ENCODE data around the gene VPS13D. TPM values are rescaled to one million over a fixed set of nuclear protein-coding genes. Genes with fewer than 3 reads are reported as not detected.

The VPS13D gene
- total RNA-seq, 1 experiment from 2014 or later = 29.0 TPM

DNA sequence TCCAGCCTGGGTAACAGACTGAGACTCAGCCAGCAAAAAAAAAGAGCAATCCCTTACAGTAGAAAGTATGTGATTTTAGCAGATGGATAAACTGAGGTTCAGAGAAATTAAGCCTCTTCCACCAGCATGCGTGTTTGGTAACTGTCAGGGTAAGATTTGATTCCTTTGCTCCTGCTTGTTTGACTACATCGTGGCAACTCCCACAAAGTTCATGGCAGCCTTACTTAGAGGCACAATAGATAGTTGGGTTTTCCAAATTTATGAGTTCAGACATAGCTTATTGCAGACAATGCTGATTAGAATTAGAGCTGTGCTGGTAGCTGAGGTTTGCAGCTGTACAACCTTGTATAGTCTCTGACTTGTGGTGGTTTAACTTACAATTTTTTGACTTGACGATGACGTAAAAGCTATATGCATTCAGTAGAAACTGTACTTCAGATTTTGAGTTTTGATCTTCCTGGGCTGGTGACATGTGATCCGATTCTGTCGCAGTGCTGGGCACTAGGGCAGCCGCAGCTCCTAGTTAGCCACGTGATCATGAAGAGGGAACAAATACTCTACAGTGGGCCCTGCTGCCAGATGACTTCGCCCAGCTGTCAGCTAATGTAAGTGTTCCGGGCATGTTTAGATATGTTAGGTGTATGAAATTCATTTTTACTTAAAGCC, 220.4 kb downstream of the VPS13D start (continued):
- TF ChIP-seq TEAD4 (CRISPR knock-in tag; IDR thresholded peaks at IDR 0.05) (no peak), NFATC4 (CRISPR knock-in tag; IDR thresholded peaks at IDR 0.05) (no peak), CREM (CRISPR knock-in tag; IDR thresholded peaks at IDR 0.05) (no peak), GTF2I (CRISPR knock-in tag; conservative IDR thresholded peaks at IDR 0.05) (no peak), ZNF671 (CRISPR knock-in tag; IDR thresholded peaks at IDR 0.05) (no peak)
- TF ChIP-seq, protein P1, sequence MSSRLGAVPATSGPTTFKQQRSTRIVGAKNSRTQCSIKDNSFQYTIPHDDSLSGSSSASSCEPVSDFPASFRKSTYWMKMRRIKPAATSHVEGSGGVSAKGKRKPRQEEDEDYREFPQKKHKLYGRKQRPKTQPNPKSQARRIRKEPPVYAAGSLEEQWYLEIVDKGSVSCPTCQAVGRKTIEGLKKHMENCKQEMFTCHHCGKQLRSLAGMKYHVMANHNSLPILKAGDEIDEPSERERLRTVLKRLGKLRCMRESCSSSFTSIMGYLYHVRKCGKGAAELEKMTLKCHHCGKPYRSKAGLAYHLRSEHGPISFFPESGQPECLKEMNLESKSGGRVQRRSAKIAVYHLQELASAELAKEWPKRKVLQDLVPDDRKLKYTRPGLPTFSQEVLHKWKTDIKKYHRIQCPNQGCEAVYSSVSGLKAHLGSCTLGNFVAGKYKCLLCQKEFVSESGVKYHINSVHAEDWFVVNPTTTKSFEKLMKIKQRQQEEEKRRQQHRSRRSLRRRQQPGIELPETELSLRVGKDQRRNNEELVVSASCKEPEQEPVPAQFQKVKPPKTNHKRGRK (CRISPR knock-in tag; IDR thresholded peaks at IDR 0.05; ENCODE audit: borderline replicate concordance) = no peak
- TF ChIP-seq, protein P2, sequence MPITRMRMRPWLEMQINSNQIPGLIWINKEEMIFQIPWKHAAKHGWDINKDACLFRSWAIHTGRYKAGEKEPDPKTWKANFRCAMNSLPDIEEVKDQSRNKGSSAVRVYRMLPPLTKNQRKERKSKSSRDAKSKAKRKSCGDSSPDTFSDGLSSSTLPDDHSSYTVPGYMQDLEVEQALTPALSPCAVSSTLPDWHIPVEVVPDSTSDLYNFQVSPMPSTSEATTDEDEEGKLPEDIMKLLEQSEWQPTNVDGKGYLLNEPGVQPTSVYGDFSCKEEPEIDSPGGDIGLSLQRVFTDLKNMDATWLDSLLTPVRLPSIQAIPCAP (CRISPR knock-in tag; IDR thresholded peaks at IDR 0.05) = no peak
- TF ChIP-seq, protein P3, sequence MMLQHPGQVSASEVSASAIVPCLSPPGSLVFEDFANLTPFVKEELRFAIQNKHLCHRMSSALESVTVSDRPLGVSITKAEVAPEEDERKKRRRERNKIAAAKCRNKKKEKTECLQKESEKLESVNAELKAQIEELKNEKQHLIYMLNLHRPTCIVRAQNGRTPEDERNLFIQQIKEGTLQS (CRISPR knock-in tag; conservative IDR thresholded peaks at IDR 0.05) = no peak
- TF ChIP-seq, protein P4, sequence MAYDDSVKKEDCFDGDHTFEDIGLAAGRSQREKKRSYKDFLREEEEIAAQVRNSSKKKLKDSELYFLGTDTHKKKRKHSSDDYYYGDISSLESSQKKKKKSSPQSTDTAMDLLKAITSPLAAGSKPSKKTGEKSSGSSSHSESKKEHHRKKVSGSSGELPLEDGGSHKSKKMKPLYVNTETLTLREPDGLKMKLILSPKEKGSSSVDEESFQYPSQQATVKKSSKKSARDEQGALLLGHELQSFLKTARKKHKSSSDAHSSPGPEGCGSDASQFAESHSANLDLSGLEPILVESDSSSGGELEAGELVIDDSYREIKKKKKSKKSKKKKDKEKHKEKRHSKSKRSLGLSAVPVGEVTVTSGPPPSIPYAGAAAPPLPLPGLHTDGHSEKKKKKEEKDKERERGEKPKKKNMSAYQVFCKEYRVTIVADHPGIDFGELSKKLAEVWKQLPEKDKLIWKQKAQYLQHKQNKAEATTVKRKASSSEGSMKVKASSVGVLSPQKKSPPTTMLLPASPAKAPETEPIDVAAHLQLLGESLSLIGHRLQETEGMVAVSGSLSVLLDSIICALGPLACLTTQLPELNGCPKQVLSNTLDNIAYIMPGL (CRISPR knock-in tag; IDR thresholded peaks at IDR 0.05) = no peak

DNA sequence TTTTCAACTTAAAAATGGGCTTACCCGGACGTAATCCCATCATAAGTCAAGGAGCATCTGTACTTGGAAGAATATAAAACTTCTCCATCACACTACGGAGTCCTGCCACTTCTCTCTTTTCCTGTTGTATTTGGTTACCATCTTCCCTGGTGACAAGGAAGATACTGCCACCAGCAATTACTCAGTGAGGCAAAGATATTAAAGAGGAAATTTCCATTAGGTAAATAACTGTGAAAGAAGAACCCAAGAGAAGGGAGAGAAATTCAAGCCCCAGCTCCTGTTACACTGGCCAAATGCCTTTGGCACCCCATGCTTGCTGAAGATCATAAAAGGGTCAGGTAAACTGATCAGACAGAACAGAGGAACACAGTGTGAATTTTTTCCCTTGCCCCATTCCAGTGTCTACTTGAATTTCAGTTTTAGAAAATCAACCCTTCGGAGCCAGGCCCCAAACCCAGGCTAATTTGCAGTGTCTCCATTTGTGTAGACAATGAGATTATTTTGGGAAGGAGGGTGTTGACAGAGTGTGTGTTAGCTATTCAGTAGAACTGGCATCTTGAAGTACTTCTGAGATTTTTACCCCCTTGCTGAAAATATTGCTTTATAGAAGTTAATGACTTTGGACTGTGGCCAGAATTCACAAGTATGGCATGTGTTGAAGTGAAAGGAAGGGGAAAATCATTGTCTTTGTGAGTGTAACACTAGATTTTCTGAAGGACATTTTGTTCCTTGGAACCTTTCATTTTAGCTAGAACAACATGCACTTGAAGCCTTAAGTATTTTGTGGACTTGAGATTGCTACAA, 221.1 kb downstream of the VPS13D start:
- H3K4me1 Mint-ChIP-seq = peaks cover 24% of the 10 kb centered on the region
- no peaks in the 10 kb centered on the region for H3K27me3 Mint-ChIP-seq (ENCODE audit: low read depth)
- H3K9me3 Mint-ChIP-seq = no peaks in the 10 kb centered on the region
- CTCF ChIA-PET = no interaction called here
- DNase-seq (ENCODE audit: low spot score) = no peak
- POLR2A ChIA-PET = no interaction called here
- H3K27ac Mint-ChIP-seq = no peak overlapping the region
- ATAC-seq = no peak
- no peaks in the 10 kb centered on the region for H3K36me3 Mint-ChIP-seq
- no peak overlapping the region for H3K4me3 Mint-ChIP-seq
- TF ChIP-seq, protein P5, sequence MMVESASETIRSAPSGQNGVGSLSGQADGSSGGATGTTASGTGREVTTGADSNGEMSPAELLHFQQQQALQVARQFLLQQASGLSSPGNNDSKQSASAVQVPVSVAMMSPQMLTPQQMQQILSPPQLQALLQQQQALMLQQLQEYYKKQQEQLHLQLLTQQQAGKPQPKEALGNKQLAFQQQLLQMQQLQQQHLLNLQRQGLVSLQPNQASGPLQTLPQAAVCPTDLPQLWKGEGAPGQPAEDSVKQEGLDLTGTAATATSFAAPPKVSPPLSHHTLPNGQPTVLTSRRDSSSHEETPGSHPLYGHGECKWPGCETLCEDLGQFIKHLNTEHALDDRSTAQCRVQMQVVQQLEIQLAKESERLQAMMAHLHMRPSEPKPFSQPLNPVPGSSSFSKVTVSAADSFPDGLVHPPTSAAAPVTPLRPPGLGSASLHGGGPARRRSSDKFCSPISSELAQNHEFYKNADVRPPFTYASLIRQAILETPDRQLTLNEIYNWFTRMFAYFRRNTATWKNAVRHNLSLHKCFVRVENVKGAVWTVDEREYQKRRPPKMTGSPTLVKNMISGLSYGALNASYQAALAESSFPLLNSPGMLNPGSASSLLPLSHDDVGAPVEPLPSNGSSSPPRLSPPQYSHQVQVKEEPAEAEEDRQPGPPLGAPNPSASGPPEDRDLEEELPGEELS (CRISPR knock-in tag; IDR thresholded peaks at IDR 0.05) = no peak
- TF ChIP-seq, protein P6, sequence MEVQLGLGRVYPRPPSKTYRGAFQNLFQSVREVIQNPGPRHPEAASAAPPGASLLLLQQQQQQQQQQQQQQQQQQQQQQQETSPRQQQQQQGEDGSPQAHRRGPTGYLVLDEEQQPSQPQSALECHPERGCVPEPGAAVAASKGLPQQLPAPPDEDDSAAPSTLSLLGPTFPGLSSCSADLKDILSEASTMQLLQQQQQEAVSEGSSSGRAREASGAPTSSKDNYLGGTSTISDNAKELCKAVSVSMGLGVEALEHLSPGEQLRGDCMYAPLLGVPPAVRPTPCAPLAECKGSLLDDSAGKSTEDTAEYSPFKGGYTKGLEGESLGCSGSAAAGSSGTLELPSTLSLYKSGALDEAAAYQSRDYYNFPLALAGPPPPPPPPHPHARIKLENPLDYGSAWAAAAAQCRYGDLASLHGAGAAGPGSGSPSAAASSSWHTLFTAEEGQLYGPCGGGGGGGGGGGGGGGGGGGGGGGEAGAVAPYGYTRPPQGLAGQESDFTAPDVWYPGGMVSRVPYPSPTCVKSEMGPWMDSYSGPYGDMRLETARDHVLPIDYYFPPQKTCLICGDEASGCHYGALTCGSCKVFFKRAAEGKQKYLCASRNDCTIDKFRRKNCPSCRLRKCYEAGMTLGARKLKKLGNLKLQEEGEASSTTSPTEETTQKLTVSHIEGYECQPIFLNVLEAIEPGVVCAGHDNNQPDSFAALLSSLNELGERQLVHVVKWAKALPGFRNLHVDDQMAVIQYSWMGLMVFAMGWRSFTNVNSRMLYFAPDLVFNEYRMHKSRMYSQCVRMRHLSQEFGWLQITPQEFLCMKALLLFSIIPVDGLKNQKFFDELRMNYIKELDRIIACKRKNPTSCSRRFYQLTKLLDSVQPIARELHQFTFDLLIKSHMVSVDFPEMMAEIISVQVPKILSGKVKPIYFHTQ (CRISPR knock-in tag; IDR thresholded peaks at IDR 0.05) = no peak
- TF ChIP-seq GTF2I (CRISPR knock-in tag; conservative IDR thresholded peaks at IDR 0.05) = no peak
- TF ChIP-seq ZNF219 (CRISPR knock-in tag; IDR thresholded peaks at IDR 0.05; ENCODE audit: borderline replicate concordance) = no peak
- no peak for TF ChIP-seq NFE2L1 (CRISPR knock-in tag; IDR thresholded peaks at IDR 0.05)
- no peak for TF ChIP-seq GRHL2 (CRISPR knock-in tag; IDR thresholded peaks at IDR 0.05; ENCODE audit: insufficient replicate concordance, severe bottlenecking)
- TF ChIP-seq RELA (CRISPR knock-in tag; IDR thresholded peaks at IDR 0.05; ENCODE audit: borderline replicate concordance) = no peak
- TF ChIP-seq, protein P4 (CRISPR knock-in tag; IDR thresholded peaks at IDR 0.05) = no peak
- TF ChIP-seq NR3C1 (CRISPR knock-in tag; conservative IDR thresholded peaks at IDR 0.05; ENCODE audit: low read depth) = no peak

Data from WTC11 (cell line).